Neural progenitor cell (in vitro differentiated cells): Measurements from ENCODE around the gene TERB2. TPM values are rescaled to one million over a fixed set of nuclear protein-coding genes. Genes with fewer than 3 reads are reported as not detected.
"Not testable (repeated sequence)": the region's sequence is repeated elsewhere in the genome, so short reads cannot be mapped to it uniquely, and the experiment has no call there.

ENCODE experiments used
- DNase-seq: peaks from one replicate; pipeline ENCODE4 v3.0.0-alpha.2; 2016; ENCODE audit warnings: low spot score
- H2AFZ ChIP-seq: fragments of 200-600 bp; sonication (generic); replicated peaks from 2 replicates; pipeline ENCODE4 v1.6.1; 2016; ENCODE audit warnings: antibody characterized with exemption
- H3F3A ChIP-seq: fragments of 200-600 bp; sonication (generic); 2 replicates; pipeline ENCODE4 v1.6.1; 2016; ENCODE audit warnings: antibody characterized with exemption, low read depth
- H3K27ac ChIP-seq: fragments of 200-600 bp; sonication (generic); 2 replicates; pipeline ENCODE4 v1.5.1; 2016; ENCODE audit warnings: mild to moderate bottlenecking
- H3K27me3 ChIP-seq: fragments of 200-600 bp; sonication (generic); 2 replicates; pipeline ENCODE4 v1.6.1; 2016; ENCODE audit warnings: mild to moderate bottlenecking, moderate library complexity
- H3K36me3 ChIP-seq: fragments of 200-600 bp; sonication (generic); 2 replicates; pipeline ENCODE4 v1.5.1; 2016
- H3K4me1 ChIP-seq: fragments of 200-600 bp; sonication (generic); 2 replicates; pipeline ENCODE4 v1.6.1; 2016; ENCODE audit warnings: mixed run types
- H3K4me2 ChIP-seq: fragments of 200-600 bp; sonication (generic); 2 replicates; pipeline ENCODE4 v1.6.1; 2016
- H3K4me3 ChIP-seq: fragments of 200-600 bp; sonication (generic); 2 replicates; pipeline ENCODE4 v1.5.1; 2016
- H3K79me2 ChIP-seq: fragments of 200-600 bp; sonication (generic); 2 replicates; pipeline ENCODE4 v1.6.1; 2016; ENCODE audit warnings: low read depth
- H3K9ac ChIP-seq: fragments of 200-600 bp; sonication (generic); 2 replicates; pipeline ENCODE4 v1.6.1; 2016
- H3K9me3 ChIP-seq: fragments of 200-600 bp; sonication (generic); 2 replicates; pipeline ENCODE4 v1.5.1; 2016; ENCODE audit warnings: low read depth
- H4K20me1 ChIP-seq: fragments of 200-600 bp; sonication (generic); 2 replicates; pipeline ENCODE4 v1.6.1; 2016; ENCODE audit warnings: low read depth
- H3K27ac Mint-ChIP-seq: 3 replicates; pipeline ENCODE4 v1.8.0; 2021; ENCODE audit warnings: mixed read lengths
- H3K27me3 Mint-ChIP-seq: 2 replicates; pipeline ENCODE4 v1.8.0; 2022; ENCODE audit warnings: low read depth, mild to moderate bottlenecking, inconsistent platforms, moderate library complexity, mixed read lengths; ENCODE audit not compliant: insufficient read depth
- H3K36me3 Mint-ChIP-seq: 3 replicates; pipeline ENCODE4 v1.8.0; 2021; ENCODE audit warnings: mixed read lengths
- H3K4me1 Mint-ChIP-seq: 3 replicates; pipeline ENCODE4 v1.8.0; 2021; ENCODE audit warnings: mixed read lengths
- H3K4me3 Mint-ChIP-seq: 3 replicates; pipeline ENCODE4 v1.8.0; 2021; ENCODE audit warnings: mild to moderate bottlenecking, moderate library complexity, mixed read lengths
- H3K9me3 Mint-ChIP-seq: 3 replicates; pipeline ENCODE4 v1.8.0; 2020; ENCODE audit warnings: mixed read lengths
- CTCF ChIP-seq: fragments of 200-600 bp; sonication (generic); IDR thresholded peaks from 2 replicates; pipeline ENCODE4 v1.5.1; 2017; ENCODE audit warnings: antibody characterized with exemption, mild to moderate bottlenecking
- EZH2 ChIP-seq: fragments of 200-600 bp; sonication (generic); IDR thresholded peaks from 2 replicates; pipeline ENCODE4 v1.6.1; 2017; ENCODE audit warnings: antibody characterized with exemption, mild to moderate bottlenecking, moderate library complexity
- EZH2phosphoT487 ChIP-seq: fragments of 200-600 bp; sonication (generic); IDR thresholded peaks from 2 replicates; pipeline ENCODE4 v1.6.1; 2017; ENCODE audit warnings: antibody characterized with exemption
- total RNA-seq: library from RNA; depleted of rRNA; stranded (reverse); fragments of >200 nt; gene quantifications from 2 replicates; pipeline ENCODE4 v1.2.3, GENCODE V29; 2015; ENCODE audit warnings: low replicate concordance

TERB2 gene, protein sequence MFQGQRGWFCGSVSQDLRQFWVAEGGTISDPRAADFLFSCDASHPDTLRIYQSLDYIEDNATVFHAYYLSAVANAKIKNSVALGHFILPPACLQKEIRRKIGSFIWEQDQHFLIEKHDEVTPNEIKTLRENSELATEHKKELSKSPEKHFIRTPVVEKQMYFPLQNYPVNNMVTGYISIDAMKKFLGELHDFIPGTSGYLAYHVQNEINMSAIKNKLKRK
- not detected in 2 replicates for total RNA-seq

DNA sequence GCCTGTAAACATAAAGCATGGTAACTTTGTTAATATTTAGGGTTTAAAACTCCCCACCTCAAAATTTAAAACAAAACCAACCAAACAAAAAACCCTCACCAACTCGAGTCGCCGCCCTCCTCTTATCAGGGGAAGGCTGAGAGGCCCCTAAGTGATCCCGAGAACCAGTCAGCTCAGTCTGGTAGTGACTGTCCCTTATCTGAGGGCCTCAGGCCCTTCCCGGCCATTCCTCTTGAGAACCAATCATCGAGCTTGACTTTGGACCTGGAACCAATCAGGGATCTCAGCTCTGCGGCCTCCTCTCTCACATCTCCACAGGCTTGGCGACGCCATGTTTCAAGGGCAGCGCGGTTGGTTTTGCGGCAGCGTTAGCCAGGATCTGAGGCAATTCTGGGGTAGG, at the start of gene TERB2:
TERB2 (plus strand) TSS at position 300 of the 400 bp plus-strand sequence; CDS start at position 332, 32 bp downstream.
- H3K27ac ChIP-seq: no peak within 1 kb of the TSS
- no peak within 1 kb of the TSS for H3K4me2 ChIP-seq
- no peaks in the 10 kb centered on the region for H3K27me3 ChIP-seq
- H3K4me3 ChIP-seq: no peak within 1 kb of the TSS
- no peaks in the 10 kb centered on the region for H4K20me1 ChIP-seq
- H3K9ac ChIP-seq: no peak within 1 kb of the TSS
- peaks cover 8% of the 10 kb centered on the region for H3K4me1 Mint-ChIP-seq
- no peaks in the 10 kb centered on the region for H3K4me1 ChIP-seq
- H3K9me3 ChIP-seq: no peaks in the 10 kb centered on the region
- H3K9me3 Mint-ChIP-seq: peaks cover 2% of the 10 kb centered on the region
- no peak within 1 kb of the TSS for H3K27ac Mint-ChIP-seq
- no peak for DNase-seq
- H3K36me3 ChIP-seq: no peaks in the 10 kb centered on the region
- no peaks in the 10 kb centered on the region for H3K79me2 ChIP-seq
- no peak for TF ChIP-seq CTCF
- TF ChIP-seq EZH2: no peak
- TF ChIP-seq EZH2phosphoT487: no peak
- no peaks in the 10 kb centered on the region for H3K36me3 Mint-ChIP-seq
- H3F3A ChIP-seq: no peaks in the 10 kb centered on the region
- no peaks in the 10 kb centered on the region for H3K27me3 Mint-ChIP-seq
- peak within 1 kb of the TSS; percentile 66 for H2AFZ ChIP-seq
- no peak within 1 kb of the TSS for H3K4me3 Mint-ChIP-seq

DNA sequence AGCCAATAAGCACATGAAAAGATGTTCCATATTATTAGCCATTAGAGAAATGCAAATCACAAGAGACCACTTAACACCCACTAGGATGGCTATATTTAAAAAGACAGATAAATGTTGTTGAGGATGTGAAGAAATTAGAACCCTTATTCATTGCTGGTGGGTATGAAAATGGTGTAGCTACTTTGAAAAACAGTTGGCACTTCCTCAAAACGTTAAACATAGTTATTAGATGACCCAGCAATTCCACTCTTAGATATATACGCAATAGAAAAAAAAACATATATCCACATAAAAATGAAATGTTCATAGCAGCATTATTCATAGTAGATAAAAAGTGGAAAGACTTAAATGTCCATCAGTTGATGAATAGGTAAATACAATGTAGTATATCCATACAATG, 47.1 kb upstream of the TERB2 start:
- H3K4me2 ChIP-seq: no peak overlapping the region
- no peaks in the 10 kb centered on the region for H3K36me3 Mint-ChIP-seq
- H3K27ac Mint-ChIP-seq: no peak overlapping the region
- H3K9me3 Mint-ChIP-seq: no peaks in the 10 kb centered on the region
- H3K9ac ChIP-seq: no peak overlapping the region
- peaks cover 6% of the 10 kb centered on the region for H3K4me1 ChIP-seq
- DNase-seq: no peak
- H3K27ac ChIP-seq: no peak overlapping the region
- no peaks in the 10 kb centered on the region for H3K9me3 ChIP-seq
- H3K27me3 ChIP-seq: no peaks in the 10 kb centered on the region
- no peak overlapping the region for H3K4me3 Mint-ChIP-seq
- no peaks in the 10 kb centered on the region for H3K27me3 Mint-ChIP-seq
- no peak overlapping the region for H3K4me3 ChIP-seq
- H3K36me3 ChIP-seq: no peaks in the 10 kb centered on the region
- H4K20me1 ChIP-seq: no peaks in the 10 kb centered on the region
- no peaks in the 10 kb centered on the region for H3F3A ChIP-seq
- no peaks in the 10 kb centered on the region for H3K79me2 ChIP-seq
- H2AFZ ChIP-seq: no peak overlapping the region
- TF ChIP-seq EZH2: no peak
- TF ChIP-seq CTCF: no peak
- TF ChIP-seq EZH2phosphoT487: no peak
- H3K4me1 Mint-ChIP-seq: no peaks in the 10 kb centered on the region

GRCh38 chr15:44910981-44911625, 45.4 kb upstream of the TERB2 start:
- H3K27me3 ChIP-seq: no peaks in the 10 kb centered on the region
- H4K20me1 ChIP-seq: no peaks in the 10 kb centered on the region
- Mint-ChIP-seq H3K27me3 (no peaks in the 10 kb centered on the region), H3K4me3 (no peak overlapping the region), H3K36me3 (no peaks in the 10 kb centered on the region), H3K9me3 (no peaks in the 10 kb centered on the region), H3K4me1 (no peaks in the 10 kb centered on the region), H3K27ac (no peak overlapping the region)
- no peaks in the 10 kb centered on the region for H3K9me3 ChIP-seq
- H3K4me3 ChIP-seq: no peak overlapping the region
- H3K9ac ChIP-seq: no peak overlapping the region
- peaks cover 6% of the 10 kb centered on the region for H3K4me1 ChIP-seq
- H3K4me2 ChIP-seq: no peak overlapping the region
- H3F3A ChIP-seq: no peaks in the 10 kb centered on the region
- no peak for TF ChIP-seq EZH2phosphoT487
- no peak for TF ChIP-seq EZH2
- no peak for TF ChIP-seq CTCF
- DNase-seq: no peak
- no peaks in the 10 kb centered on the region for H3K79me2 ChIP-seq
- H3K36me3 ChIP-seq: no peaks in the 10 kb centered on the region
- H3K27ac ChIP-seq: no peak overlapping the region
- H2AFZ ChIP-seq: no peak overlapping the region

DNA sequence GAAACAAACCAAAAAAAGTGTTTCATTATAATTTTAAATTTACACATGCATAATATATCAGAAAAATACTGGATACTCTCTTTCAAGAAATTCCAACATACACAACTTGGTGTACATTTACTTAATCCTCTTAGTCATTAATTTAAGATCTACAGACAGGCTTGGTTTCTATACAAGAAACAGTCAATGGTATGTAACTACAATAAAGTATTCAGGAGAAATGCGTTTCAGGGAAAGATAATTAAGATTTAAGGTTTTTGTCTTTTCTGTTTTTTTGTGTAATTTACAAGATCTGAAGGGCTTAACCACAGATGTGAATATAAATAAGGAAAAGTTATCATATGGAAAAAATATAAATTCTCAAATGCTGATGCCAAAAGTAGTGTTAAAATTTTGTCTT, 44.3 kb upstream of the TERB2 start:
- not testable (repeated sequence) for DNase-seq, H3K27ac Mint-ChIP-seq, H3K27me3 Mint-ChIP-seq, H3K4me1 ChIP-seq, H3K4me1 Mint-ChIP-seq, H3K4me3 Mint-ChIP-seq, H3F3A ChIP-seq, H3K36me3 Mint-ChIP-seq, H3K27ac ChIP-seq, H3K79me2 ChIP-seq, H3K4me2 ChIP-seq, H2AFZ ChIP-seq, H3K4me3 ChIP-seq, H3K36me3 ChIP-seq, H4K20me1 ChIP-seq, H3K9ac ChIP-seq, H3K27me3 ChIP-seq, H3K9me3 Mint-ChIP-seq, H3K9me3 ChIP-seq

- not testable (repeated sequence) for H3K4me1 Mint-ChIP-seq, H3K36me3 Mint-ChIP-seq, H4K20me1 ChIP-seq, H3K9me3 Mint-ChIP-seq, H3K79me2 ChIP-seq, H3K9ac ChIP-seq, H3K4me3 ChIP-seq, H3K36me3 ChIP-seq, H3K27me3 Mint-ChIP-seq, H3K9me3 ChIP-seq, H3K27me3 ChIP-seq, H3K4me3 Mint-ChIP-seq, H3F3A ChIP-seq, H3K4me1 ChIP-seq, H3K4me2 ChIP-seq
- peak overlapping the region; percentile 80 for H2AFZ ChIP-seq
- H3K27ac Mint-ChIP-seq: peak overlapping the region; percentile 83
- DNase-seq: peak; percentile 50
- H3K27ac ChIP-seq: peak overlapping the region; percentile 32
These were observed 43.5 kb upstream of the TERB2 start for GRCh38 chr15:44912974-44913448.
